ENCODE results near the gene CLCA1. TPM values are rescaled to one million over a fixed set of nuclear protein-coding genes. Genes with fewer than 3 reads are reported as not detected.

Gene CLCA1
- polyA plus RNA-seq, 1 experiment: not detected

GRCh38 chr1:86455073-86455472 lies 13.7 kb upstream of the CLCA1 start:
- TF ChIP-seq CTCF (IDR thresholded peaks at IDR 0.05; ENCODE audit: low read depth, low read length): no peak
- no peak for DNase-seq (ENCODE audit: low read depth, low spot score)
- no peak overlapping the region for H3K27ac ChIP-seq (ENCODE audit: low read depth, low read length)
- POLR2A ChIA-PET: no interaction called here
- no peak overlapping the region for H3K4me3 ChIP-seq (ENCODE audit: low read depth, low read length)
- H3K9me3 ChIP-seq (ENCODE audit: control insufficient read depth, insufficient read depth, low read length): no peaks in the 10 kb centered on the region
- CTCF ChIA-PET: interaction anchor here (0.7 kb wide), 1 partner anchor 21 kb away, joined by 3 read pairs; no protein-coding TSS in a partner anchor
- H3K27me3 ChIP-seq (ENCODE audit: control insufficient read depth, insufficient read depth, low read length): peaks cover 4% of the 10 kb centered on the region

GRCh38 chr1:86460998-86461397 lies 7.7 kb upstream of the CLCA1 start:
- POLR2A ChIA-PET: no interaction called here
- Histone ChIP-seq H3K27ac (ENCODE audit: low read depth, low read length) (no peak overlapping the region), H3K4me3 (ENCODE audit: low read depth, low read length) (no peak overlapping the region), H3K9me3 (ENCODE audit: control insufficient read depth, insufficient read depth, low read length) (no peaks in the 10 kb centered on the region), H3K27me3 (ENCODE audit: control insufficient read depth, insufficient read depth, low read length) (peaks cover 2% of the 10 kb centered on the region)
- DNase-seq (ENCODE audit: low read depth, low spot score): no peak
- no peak for TF ChIP-seq CTCF (IDR thresholded peaks at IDR 0.05; ENCODE audit: low read depth, low read length)
- CTCF ChIA-PET: interaction anchor here (0.7 to 1.4 kb wide), 3 partner anchors 9 to 13 kb away, joined by 3 to 11 read pairs (median 4); no protein-coding TSS in a partner anchor

GRCh38 chr1:86461482-86461881 lies 7.2 kb upstream of the CLCA1 start:
- CTCF ChIA-PET: interaction anchor here (0.7 to 1.4 kb wide), 3 partner anchors 8 to 13 kb away, joined by 3 to 11 read pairs (median 4); no protein-coding TSS in a partner anchor

GRCh38 chr1:86464819-86465218 lies 3.9 kb upstream of the CLCA1 start:
- Histone ChIP-seq H3K27ac (ENCODE audit: low read depth, low read length) (no peak overlapping the region), H3K4me3 (ENCODE audit: low read depth, low read length) (no peak overlapping the region), H3K9me3 (ENCODE audit: control insufficient read depth, insufficient read depth, low read length) (no peaks in the 10 kb centered on the region), H3K27me3 (ENCODE audit: control insufficient read depth, insufficient read depth, low read length) (no peaks in the 10 kb centered on the region)
- TF ChIP-seq CTCF (IDR thresholded peaks at IDR 0.05; ENCODE audit: low read depth, low read length): no peak
- POLR2A ChIA-PET: no interaction called here
- no peak for DNase-seq (ENCODE audit: low read depth, low spot score)
- CTCF ChIA-PET: no interaction called here

More at GRCh38 chr1:86461482-86461881, 7.2 kb upstream of the CLCA1 start:
- DNase-seq (ENCODE audit: low read depth, low spot score): no peak
- no peaks in the 10 kb centered on the region for H3K9me3 ChIP-seq (ENCODE audit: control insufficient read depth, insufficient read depth, low read length)
- H3K4me3 ChIP-seq (ENCODE audit: low read depth, low read length): no peak overlapping the region
- POLR2A ChIA-PET: no interaction called here
- no peak overlapping the region for H3K27ac ChIP-seq (ENCODE audit: low read depth, low read length)
- no peaks in the 10 kb centered on the region for H3K27me3 ChIP-seq (ENCODE audit: control insufficient read depth, insufficient read depth, low read length)
- no peak for TF ChIP-seq CTCF (IDR thresholded peaks at IDR 0.05; ENCODE audit: low read depth, low read length)

- ChIA-PET CTCF (no interaction called here), POLR2A (no interaction called here)
- no peak for DNase-seq (ENCODE audit: low read depth, low spot score)
- Histone ChIP-seq H3K4me3 (ENCODE audit: low read depth, low read length) (no peak overlapping the region), H3K27ac (ENCODE audit: low read depth, low read length) (no peak overlapping the region), H3K9me3 (ENCODE audit: control insufficient read depth, insufficient read depth, low read length) (no peaks in the 10 kb centered on the region), H3K27me3 (ENCODE audit: control insufficient read depth, insufficient read depth, low read length) (peaks cover 6% of the 10 kb centered on the region)
- TF ChIP-seq CTCF (IDR thresholded peaks at IDR 0.05; ENCODE audit: low read depth, low read length): no peak
These were observed 2.5 kb upstream of the CLCA1 start for GRCh38 chr1:86466109-86466844.
